ENCODE measurements around the gene MAPRE2.

GRCh38 chr18:35085450-35086380 lies 44.5 kb downstream of the MAPRE2 start:
- TF ChIP-seq CTCF (IDR thresholded peaks at IDR 0.05; ENCODE audit: low read depth, low read length, poor library complexity, severe bottlenecking) (no peak), EZH2phosphoT487 (IDR thresholded peaks at IDR 0.05; ENCODE audit: borderline replicate concordance, low read length) (no peak)
